B cell (primary cell): ENCODE measurements around the gene AHCTF1.

Source experiments
- CTCF ChIP-seq: fragments of 200-600 bp; IDR thresholded peaks from one replicate; pipeline ENCODE4 v1.8.0; 2022; ENCODE audit warnings: antibody characterized with exemption, mild to moderate bottlenecking
- EZH2 ChIP-seq: IDR thresholded peaks from 2 replicates; pipeline ENCODE4 v1.6.1; 2012; ENCODE audit warnings: borderline replicate concordance, low read depth, mild to moderate bottlenecking, moderate library complexity, low read length; ENCODE audit not compliant: insufficient read depth, poor library complexity, severe bottlenecking

GRCh38 chr1:246856371-246856770 lies 75.4 kb downstream of the AHCTF1 start:
- TF ChIP-seq EZH2 (no peak), CTCF (no peak)
